LNCAP (cell line): ENCODE measurements around the gene COASY.

ENCODE experiments used
- CTCF ChIP-seq: fragments of 450-650 bp; IDR thresholded peaks from 2 replicates; pipeline ENCODE4 v1.5.1; 2017; ENCODE audit warnings: mild to moderate bottlenecking

The COASY gene

GRCh38 chr17:42538482-42538881, 23.5 kb upstream of the COASY start:
- TF ChIP-seq CTCF: no peak

GRCh38 chr17:42541041-42541833, 20.7 kb upstream of the COASY start:
- TF ChIP-seq CTCF: no peak

- TF ChIP-seq CTCF: no peak
Measured at GRCh38 chr17:42543190-42544079, 18.5 kb upstream of the COASY start.

GRCh38 chr17:42544874-42545283, 17.1 kb upstream of the COASY start:
- TF ChIP-seq CTCF: no peak

GRCh38 chr17:42547001-42547461, 14.9 kb upstream of the COASY start:
- TF ChIP-seq CTCF: no peak

DNA sequence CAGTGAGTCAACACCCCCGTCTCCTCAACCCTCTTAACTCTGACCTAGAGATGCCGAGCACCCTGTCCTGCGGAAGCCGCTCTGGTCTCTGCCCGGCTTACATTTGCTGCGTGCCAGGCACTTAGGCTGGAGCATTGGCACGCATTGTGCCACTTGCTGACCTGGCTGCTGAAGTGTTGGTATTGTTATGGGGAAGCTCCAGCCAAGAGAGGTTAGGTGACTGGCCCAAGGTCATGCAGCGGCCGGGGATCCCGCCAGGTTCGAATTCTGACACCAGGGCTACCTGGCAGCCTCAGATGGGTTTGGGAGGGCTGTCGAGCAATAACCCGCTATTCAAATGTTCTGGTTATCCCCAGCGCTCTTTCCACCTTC, 14.3 kb upstream of the COASY start:
- TF ChIP-seq CTCF: no peak

DNA sequence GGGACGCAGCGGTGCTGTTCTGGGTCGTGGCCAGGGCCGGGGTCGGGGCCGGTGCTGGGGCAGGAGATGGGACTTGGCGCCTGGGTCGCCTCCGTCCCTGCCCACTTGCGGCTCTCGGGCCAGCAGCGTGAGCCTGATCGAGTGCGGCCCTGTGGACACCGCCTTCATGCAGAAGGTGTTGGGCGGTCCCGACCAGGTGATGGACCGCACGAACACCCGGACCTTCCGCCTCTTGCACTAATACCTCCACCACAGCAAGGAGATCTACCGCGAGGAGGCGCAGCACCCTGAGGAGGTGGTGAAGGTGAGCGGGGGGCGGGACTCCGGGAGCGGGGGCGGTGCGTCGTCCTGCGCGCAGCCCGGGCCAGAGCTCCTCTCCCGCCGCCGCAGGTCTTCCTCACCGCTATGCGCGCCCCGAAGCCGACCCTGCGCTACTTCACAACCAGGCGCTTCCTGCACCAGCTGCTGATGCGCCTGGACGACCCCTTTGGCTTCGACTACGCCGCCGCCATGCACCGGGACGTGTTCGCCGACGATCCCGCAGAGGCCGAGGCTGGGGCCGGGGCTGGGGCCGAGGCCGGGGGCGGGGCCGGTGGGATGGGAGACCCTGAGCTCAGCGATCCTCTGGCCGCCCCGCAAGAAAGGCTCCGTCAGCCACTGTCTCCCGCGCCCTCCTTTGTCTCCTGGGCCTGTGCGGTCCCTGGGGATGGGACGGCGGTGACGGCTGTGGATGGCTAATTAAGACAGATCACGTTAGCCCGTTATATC, 13.7 kb upstream of the COASY start:
- no peak for TF ChIP-seq CTCF
